T-helper 1 cell (primary cell): ENCODE results near the gene KRTAP16-1.
"Not testable (repeated sequence)": the region's sequence is repeated elsewhere in the genome, so short reads cannot be mapped to it uniquely, and the experiment has no call there.

ENCODE experiments used
- DNase-seq, 5 donors: peaks; one replicate each; pipeline ENCODE4 v3.0.0-alpha.2; 2012 to 2020
- total RNA-seq, 4 donors: gene quantifications; one replicate each; lab custom pipeline; 2026; lab: John Stamatoyannopoulos, UW

The KRTAP16-1 gene, protein sequence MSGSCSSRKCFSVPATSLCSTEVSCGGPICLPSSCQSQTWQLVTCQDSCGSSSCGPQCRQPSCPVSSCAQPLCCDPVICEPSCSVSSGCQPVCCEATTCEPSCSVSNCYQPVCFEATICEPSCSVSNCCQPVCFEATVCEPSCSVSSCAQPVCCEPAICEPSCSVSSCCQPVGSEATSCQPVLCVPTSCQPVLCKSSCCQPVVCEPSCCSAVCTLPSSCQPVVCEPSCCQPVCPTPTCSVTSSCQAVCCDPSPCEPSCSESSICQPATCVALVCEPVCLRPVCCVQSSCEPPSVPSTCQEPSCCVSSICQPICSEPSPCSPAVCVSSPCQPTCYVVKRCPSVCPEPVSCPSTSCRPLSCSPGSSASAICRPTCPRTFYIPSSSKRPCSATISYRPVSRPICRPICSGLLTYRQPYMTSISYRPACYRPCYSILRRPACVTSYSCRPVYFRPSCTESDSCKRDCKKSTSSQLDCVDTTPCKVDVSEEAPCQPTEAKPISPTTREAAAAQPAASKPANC
- 0 to 1.1 (median 0.20) reads per million in 4 donors for total RNA-seq

DNA sequence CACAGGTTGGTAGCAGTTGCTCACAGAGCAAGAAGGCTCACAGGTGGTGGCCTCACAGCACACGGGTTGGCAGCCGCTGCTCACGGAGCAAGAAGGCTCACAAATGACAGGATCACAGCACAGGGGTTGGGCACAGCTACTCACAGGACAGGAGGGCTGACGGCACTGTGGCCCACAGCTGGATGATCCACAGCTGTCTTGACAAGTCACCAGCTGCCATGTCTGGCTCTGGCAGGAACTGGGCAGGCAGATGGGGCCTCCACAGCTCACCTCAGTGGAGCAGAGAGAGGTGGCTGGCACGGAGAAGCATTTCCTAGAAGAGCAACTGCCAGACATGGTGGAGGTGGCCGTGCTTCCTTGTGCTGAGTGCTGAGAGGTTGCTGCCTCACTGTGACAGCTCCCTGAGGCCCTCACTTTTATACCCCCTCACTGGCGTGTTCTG lies at the start of gene KRTAP16-1:
Gene KRTAP16-1 (minus strand): TSS at position 392 of the 442 bp plus-strand sequence. CDS start 56 bp downstream, at position 336.
- DNase-seq: peak in 3 of 5 donors; percentile 28 to 89 (median 45)

DNA sequence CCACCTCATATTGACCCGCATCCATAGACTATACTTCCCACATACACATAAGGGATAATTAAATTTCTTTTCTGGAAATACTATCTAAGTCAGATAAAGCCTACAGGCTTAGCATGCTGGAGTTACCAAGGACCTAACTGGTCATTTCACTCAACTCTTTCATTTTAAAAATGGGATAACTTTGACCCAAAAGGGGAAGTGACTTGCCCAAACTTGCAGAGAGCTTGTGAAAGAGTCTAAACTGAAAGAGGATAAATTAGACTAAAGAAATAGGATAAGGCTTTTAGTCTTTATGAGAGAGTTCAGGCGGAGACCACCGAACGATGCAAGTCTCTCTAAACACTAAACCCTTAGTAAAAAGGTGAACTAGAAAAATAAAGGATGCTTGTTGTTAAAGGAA lies 45.4 kb upstream of the KRTAP16-1 start:
- no peak for DNase-seq

DNA sequence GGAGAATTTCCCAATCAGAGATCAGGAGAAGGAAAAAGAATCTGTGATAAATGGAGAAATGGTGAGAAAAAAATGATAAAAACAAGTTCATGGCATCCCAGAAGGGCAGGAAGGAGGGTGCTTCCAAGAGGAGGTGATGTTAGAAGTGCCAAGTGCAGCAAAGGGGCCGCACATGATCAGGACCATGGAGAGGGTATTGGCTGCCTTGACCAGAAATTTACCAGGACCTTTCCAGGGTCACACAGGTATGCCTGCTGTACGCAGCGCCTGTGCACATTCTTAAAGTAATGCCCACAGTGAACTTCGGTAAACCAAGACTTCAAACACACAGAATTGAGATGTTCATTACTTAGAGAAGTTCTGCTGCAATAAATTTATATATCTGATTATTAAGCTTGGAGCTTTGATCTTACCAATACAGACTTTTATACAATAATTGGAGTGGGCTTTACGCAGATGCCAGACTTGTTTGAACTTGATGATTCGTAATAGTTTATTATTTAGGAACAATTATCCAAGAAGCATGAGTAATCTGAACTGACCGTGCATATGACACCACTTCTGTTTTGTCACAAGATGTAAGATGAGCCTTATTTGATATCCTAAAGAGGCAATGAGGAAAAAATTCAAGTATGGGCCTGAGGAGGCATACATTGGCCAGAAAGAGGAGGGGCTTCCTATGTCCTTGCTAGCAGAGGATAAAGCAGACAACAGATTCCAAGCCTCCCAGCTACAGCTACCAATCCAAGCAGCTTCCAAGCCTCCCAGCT lies 43.7 kb upstream of the KRTAP16-1 start:
- DNase-seq: no peak

DNA sequence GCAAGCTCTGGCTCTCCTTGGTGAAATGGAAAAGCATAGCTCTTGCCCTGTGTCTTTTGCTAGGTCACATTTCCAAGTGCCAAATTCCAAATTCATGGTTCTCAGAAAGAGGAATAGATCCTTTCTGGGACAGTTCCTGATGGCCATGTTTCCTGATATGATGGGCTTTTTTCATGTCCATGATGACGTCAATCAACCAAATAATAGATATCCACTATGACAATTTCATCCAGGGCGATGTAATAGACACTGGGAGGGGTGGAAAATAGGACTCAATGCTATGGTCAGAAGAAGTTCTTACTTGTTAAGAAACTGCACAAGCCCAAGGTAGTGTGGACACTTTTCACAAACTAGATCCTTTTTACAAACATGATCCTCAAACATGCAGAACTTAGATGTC lies 42.1 kb upstream of the KRTAP16-1 start:
- no peak for DNase-seq

DNA sequence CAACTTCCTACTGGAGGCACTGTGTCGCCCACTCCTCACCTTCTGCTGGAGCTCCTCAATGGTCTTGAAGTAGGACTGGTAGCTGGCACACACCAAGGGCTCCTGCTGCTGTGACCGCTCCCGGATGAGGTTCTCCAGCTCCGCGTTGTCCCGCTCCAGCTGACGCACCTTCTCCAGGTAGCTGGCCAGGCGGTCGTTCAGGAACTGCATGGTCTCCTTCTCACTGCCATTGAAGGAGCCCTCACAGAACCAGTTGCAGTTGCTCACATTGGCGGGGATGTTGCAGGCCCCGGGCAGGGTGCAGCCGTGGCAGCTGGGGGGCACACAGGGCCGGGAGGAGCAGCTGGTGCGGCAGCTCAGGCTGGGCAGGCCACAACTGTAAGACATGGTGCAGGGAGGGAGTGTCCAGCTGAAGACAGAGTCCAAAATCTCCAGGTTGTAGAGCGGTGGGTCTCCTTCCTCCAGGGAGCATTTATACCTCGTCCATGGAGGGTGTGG lies 41.3 kb upstream of the KRTAP16-1 start, which contains the start of gene KRT33A:
Gene KRT33A (minus strand): TSS at position 448 of the 498 bp plus-strand sequence. CDS start 61 bp downstream, at position 387.
- DNase-seq: not testable (repeated sequence)

DNA sequence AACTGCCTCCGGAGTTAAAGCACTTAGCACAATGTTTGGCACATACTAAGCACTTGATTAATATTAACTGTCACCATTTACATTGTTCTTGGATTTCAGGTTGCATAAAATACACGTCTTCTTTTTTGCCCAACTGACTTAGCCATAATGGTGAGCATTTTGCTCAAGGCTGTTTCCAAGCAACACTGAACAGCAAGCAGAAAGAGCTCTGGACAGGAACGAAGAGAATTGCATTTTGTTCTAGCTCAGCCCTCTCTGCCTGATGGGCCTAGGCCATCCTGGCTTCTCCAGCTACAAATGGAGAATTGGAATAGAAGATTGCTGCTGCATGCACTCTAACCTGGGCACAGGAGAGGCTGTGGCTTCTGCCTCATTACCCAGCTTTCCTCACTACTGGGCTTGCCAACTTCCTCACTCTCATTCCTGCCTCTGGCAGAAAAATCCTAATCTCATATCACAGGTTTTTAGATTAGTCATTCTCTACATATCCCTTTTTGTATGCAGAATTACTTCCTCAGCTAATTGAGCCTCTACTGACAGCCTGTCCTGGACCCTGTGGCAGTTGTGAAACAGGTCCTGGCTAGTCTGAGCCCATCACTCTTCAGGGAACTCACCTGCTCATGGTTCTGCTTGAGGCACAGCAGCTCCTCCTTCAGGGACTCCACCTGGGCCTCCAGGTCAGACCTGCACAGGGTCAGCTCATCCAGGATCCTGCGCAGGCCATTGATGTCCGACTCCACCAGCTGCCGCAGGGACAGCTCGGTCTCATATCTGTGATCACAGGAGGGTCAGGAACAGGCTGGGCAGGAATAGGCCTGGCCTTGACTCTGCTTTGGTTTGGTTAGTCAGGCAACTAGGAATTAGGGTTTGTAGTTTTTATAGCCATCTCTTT lies 39.0 kb upstream of the KRTAP16-1 start:
- no peak for DNase-seq

DNA sequence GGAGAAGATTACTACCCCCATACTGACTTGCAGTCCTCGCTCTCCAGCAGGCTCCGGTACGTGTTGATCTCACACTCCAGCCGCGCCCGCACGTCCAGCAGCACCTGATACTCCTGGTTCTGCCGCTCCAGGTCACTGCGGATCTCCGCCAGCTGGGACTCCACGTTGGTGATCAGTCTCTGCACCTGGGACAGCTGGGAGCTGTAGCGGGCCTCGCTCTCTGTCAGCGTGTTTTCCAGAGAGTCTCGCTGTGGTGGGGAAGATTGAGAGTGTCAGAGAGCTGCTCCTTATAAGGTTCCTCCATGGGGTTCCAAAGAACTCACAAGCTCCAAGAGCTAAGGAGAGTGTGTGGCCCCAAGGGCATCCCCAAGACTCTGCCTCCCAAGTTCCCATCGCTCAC lies 37.3 kb upstream of the KRTAP16-1 start:
- DNase-seq: not testable (repeated sequence)

DNA sequence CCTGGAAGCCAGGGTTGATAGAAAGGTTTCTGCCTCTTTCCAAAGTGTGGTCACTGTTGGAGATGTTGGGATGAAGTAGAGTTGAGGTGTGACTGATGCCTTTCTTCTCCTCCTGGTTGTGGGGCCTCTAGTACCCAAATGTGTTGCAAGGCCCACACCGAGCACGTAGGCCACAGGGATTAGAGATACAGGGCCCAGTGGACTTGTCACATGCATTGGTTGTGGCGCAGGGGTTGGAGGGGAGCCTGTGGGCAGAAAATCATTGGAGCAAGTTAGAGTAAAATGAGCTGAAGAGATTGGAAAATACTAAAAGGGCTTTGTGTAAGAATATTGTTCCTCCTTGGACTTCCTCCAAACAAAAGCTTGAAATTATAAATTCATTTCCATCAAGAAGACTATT lies 36.9 kb upstream of the KRTAP16-1 start:
- no peak for DNase-seq

DNA sequence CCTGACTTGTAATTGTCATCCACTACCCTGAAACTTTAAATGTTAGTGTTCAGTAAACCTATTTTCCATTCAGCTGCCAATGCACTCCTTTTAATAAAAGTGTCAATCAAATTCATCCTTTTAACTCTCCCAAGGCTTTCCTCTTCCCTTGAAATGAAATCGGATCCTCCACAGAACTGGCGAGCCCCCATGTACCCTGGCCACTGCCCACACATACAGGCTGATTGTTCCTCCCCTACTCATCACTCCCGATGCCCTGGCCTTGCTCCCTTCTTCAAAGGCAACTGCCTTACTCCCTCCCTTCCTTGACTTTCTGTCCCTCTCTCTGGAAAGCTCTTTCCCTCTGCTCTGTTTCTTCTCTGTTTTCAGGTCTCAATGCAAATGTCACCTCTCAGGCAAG lies 33.9 kb upstream of the KRTAP16-1 start:
- no peak for DNase-seq

DNA sequence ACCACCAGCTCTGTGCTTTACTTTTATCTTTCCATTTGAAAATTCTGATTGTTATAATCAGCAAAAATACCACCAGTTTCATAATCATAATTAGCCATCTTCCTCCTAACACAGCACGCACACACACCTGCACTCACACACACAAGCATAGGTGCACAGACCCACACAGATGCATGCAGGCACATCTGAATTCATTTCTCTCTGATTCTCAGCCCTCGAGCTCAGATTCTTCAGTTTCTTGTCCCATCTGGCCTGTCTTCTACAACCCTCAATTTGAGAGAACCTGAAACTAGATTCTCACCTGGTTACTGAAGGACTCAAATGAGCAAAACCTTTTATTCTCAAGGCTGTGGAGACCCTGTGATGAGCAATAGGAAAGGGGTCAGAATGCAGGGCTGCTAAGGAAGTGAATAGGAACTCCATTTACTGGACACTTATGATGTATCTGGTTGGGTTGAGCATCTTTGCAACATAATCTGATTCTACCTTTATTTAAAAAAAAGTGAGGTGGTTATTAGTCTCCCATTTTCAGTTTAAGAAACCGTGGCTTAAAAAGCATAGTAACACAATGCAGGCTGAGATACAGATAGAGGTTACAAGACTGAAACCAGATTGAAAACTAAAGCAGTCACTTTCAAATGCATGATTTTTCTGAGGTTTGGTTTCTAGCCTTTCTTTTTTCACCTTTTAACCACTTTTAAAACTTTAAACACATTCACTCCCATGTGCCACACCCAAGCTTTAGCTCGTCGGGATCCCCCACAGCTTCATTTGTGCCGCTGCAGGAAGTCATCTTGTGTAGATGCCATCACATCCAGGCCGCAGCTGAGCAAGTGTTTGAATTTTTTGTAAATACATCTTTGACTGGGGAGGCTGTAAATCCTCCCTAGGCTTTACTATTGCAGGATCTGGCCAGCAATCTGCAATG lies 32.1 kb upstream of the KRTAP16-1 start:
- DNase-seq: peak in 3 of 5 donors; percentile 39 to 75 (median 48)

DNA sequence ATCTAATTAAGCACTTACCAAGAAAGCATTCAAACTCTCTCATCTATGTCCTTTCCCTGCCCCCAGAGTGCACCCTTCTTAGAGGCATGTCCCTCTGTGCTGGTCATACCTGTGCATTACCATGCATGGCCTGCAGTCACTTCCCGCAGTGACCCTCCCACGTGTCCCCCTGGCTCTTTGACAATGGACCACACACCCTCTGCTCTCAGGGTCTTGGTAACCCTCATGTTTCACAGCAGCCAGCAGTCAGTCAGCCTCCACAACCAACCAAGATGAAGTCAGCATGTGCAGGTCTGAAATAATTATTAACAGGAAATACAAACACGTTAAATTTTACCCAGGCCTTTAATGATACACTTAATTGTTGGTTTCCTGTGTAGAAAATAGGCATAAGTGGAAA lies 31.4 kb upstream of the KRTAP16-1 start:
- no peak for DNase-seq

DNA sequence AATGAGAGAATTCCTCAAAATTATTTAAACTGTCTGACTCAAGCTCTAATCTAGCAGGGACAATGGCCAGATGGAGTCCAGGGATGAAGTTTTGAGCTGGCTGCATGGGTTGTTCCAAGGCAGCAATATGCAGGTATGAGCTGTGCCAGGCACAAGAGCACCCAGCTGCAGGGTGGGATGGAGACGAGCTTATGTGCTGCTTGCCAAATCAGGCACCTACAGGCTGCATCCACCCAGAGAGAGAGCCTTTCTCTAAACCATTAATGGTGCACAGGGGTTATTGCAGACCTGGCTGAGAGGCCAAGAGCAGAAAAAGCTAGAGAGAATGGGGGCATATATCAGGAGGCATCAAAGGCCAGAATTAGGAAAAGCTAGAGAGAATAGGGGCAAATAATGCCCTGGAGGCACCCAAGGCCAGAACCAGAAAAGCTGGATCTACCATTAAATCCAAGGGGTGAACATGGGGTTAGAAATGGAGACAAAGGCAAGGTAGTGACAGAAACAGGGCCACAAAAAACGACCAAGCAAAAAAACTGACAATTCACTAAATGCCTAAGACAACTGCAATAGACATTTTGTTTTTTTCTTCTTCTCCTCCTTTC lies 30.6 kb upstream of the KRTAP16-1 start:
- DNase-seq: no peak

DNA sequence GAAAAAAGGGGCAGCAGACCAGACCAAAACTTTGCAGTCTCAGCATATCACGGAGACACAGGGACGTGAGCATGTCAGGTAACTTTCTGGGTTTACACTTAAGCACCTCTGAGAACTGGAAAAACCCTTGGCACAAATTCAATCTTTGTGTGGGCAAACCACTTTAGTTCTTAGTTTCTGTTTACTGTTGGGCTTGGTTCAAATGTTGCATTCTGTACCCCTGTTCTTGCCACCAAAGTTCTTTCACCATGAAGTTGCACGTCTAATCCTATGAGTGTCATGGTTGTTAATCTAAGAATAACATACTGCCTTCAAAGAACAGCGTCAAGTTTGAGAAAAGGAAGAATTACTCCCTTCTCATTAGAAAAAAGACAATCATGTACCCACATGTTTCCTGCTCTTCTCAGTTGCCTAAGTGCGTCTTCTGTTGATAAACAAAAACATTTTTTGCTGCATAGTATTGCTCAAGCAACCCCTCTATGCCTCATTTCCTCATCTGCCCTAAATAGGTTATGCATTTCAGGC lies 29.9 kb upstream of the KRTAP16-1 start:
- DNase-seq: peak in 4 of 5 donors; percentile 35 to 70 (median 42)

DNA sequence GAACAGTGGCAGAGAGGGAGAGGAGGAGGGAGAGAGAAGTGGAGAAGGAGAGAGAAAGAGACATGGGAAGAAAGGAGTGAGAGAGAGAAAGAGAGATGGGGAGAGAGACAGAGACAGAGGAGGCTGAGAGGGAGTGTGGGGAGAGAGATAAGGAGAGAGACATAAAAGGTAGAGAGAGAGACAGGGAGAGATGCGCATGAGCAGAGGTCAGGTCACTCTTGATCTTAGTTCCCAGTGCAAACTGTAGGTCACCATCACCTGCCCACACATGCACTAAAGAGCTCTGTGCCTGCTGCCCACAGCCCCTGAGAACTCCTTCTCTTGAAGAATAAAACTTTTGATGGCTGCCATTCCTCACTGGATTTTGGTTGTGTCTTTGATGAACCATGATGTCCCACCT lies 26.6 kb upstream of the KRTAP16-1 start:
- DNase-seq: no peak

DNA sequence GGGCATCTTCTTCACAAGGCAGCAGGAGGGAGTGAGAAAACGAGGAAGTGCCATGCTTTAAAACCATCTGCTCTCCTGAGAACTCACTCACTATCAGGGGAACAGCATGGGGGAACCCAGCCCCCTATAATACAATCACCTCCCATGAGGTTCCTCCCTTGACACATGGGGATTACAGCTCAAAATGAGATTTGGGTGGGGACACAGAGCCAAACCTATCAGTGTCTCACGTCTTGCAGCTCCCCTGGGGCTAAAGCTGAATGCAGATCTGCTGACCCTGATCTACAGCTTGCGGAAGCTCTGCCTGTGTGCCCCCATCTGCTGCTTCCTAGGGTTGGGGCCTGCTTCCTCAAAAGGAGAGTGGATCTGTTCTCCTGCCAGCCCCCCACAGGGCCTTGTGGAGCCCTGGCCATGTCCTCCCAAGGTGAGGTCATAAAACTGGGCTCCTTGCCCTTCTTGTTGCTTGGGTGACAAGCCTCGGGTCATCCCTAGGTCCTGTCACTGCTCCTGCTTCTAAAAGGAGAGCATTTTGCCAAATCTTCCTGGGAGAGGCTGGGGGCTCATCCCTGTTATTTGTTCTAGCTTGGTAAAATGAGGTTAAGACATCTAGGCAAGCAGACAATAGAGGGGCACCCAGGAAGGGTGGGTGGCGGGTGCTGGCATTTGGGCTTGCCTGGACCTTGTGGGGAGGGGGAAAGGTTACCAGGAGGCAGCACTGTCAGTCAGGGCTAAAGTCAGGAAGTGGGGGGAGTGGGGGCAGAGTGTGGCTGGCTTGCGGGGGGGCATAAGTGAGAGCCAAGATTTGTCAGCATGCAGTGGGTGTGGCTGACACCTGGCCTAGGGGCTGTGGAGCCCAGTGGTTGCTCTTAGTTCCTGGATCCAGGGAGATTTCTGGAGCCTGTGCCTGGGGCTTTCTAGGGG lies 25.5 kb upstream of the KRTAP16-1 start:
- DNase-seq: no peak

DNA sequence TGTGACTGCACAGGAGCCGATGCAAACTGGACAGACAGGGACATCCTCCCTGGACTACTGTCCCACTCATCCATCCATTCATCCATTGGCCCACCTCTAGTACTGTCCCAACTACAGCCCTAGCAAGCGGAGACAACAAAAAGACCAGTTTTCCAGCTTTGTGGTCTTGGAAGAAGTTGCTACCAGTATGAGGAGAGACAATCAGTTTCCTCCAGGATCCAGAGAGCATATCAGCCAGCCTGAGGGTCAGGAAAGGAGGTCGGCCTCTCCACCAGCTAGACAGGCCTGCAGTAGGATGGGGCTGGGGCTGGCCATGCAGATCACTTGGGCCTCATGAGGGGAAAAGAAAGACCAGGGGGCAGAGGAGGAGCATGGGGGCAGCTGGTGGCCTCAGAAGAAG lies 24.7 kb upstream of the KRTAP16-1 start:
- DNase-seq: no peak

DNA sequence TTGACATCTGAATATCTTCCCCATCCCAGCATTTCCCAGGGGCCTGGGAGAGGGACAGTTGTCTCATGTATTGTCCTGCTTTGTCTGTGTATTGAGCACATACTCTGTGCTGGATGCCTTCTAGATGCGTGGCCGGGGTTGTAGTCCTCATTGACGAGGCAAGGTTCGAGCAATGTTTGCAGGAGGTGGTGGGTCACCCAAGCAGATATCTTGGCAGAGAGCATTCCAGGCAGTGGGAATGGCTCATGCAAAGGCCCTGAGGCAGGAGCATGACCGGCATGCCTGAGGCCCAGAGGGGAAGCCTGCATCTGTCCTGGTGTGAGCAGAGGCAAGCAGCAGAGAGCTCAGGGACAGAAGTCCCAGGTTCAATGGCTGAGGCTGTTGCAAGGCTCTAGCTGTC lies 24.0 kb upstream of the KRTAP16-1 start:
- no peak for DNase-seq

DNA sequence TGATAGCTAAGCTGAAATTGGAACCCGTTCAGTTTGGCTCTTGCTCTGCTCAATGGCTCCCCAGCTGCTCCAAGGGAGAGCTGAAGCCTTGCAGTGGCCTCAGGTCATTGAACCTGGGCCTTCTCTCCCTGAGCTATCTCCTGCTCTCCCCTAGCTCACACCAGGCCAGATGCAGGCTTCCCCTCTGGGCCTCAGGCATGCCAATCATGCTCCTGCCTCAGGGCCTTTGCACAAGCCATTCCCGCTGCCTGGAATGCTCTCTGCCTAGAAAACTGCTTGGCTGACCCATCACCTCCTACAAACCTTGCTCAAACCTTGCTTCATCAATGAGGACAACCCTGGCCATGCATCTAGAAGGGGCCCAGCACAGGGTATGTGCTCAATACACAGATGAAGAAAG lies 23.1 kb upstream of the KRTAP16-1 start:
- DNase-seq: no peak

DNA sequence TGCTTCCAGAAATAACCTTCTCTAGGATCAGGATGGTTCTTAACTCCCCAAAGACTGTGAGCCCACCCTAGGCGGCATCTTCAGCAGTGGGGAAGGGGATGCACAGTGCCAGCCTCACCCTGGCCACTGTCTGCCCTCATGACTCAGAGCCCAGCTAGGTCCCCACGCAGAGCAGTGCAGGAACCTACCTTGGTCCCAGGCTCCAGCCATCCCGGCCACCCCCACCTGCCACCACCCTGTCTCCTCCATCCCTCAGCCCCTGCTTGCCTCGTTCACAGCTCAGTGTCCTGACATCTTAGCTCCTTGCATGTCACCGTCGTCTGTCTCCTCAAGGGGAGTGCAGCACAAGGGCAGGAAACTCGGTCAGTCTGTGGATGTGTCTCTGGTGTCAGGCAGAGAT lies 22.5 kb upstream of the KRTAP16-1 start:
- DNase-seq: no peak
